Suprapubic skin (tissue), 4 donors: ENCODE results near the gene OPTN. TPM values are rescaled to one million over a fixed set of nuclear protein-coding genes. Genes with fewer than 3 reads are reported as not detected.

Source experiments
- DNase-seq, 2 donors: peaks; one replicate each; pipeline ENCODE4 v3.0.0-alpha.2; 2019; ENCODE audit warnings: low spot score in 2 of 2
- H3K27ac ChIP-seq: fragments of 200-600 bp; sonication (generic); one replicate; pipeline ENCODE4 v1.5.1; 2019
- H3K27me3 ChIP-seq: fragments of 200-600 bp; sonication (generic); one replicate; pipeline ENCODE4 v1.5.1; 2019
- H3K36me3 ChIP-seq: fragments of 200-600 bp; sonication (generic); one replicate; pipeline ENCODE4 v1.5.1; 2019
- H3K4me1 ChIP-seq: fragments of 200-600 bp; sonication (generic); one replicate; pipeline ENCODE4 v1.5.1; 2019
- H3K4me3 ChIP-seq: fragments of 200-600 bp; sonication (generic); one replicate; pipeline ENCODE4 v1.5.1; 2019; ENCODE audit warnings: mild to moderate bottlenecking
- H3K9me3 ChIP-seq: fragments of 200-600 bp; sonication (generic); one replicate; pipeline ENCODE4 v1.5.1; 2019
- EP300 ChIP-seq: sonication (generic); formaldehyde crosslinking; IDR thresholded peaks from one replicate; pipeline ENCODE4 v1.6.1; 2017; ENCODE audit warnings: antibody characterized with exemption
- POLR2A ChIP-seq, 2 donors: fragments of 450-650 bp; IDR thresholded peaks; one replicate each; pipeline ENCODE4 v1.6.1; 2017; ENCODE audit warnings: antibody characterized with exemption in 2 of 2, mild to moderate bottlenecking in 2 of 2, moderate library complexity in 2 of 2
- POLR2AphosphoS5 ChIP-seq, 3 donors: sonication (generic); formaldehyde crosslinking; IDR thresholded peaks; one replicate each; pipeline ENCODE4 v1.6.1; 2017; ENCODE audit warnings: antibody characterized with exemption in 3 of 3
- WGBS: methylation state at CpG from one replicate; pipeline ENCODE4 v1.1.5; 2018; 5-methylcytosine and 5-hydroxymethylcytosine counted together
- total RNA-seq, 4 donors: library from RNA; depleted of rRNA; stranded (reverse); fragments of >200 nt; gene quantifications; one replicate each; pipeline ENCODE4 v1.1.0, GENCODE V29; 2016
- TF ChIP-seq, protein P1 (sequence below), 2 donors: fragments of 200-600 bp in 1 of 2; fragments of 450-650 bp in 1 of 2; sonication (generic) in 1 of 2; IDR thresholded peaks; one replicate each; pipeline ENCODE4 v1.5.1; 2016 to 2019; ENCODE audit warnings: antibody characterized with exemption in 2 of 2, mild to moderate bottlenecking in 1 of 2, moderate library complexity in 1 of 2

The OPTN gene
- total RNA-seq, 4 donors from 2014 or later = 43.7 to 75.6 (median 62.5) TPM

DNA sequence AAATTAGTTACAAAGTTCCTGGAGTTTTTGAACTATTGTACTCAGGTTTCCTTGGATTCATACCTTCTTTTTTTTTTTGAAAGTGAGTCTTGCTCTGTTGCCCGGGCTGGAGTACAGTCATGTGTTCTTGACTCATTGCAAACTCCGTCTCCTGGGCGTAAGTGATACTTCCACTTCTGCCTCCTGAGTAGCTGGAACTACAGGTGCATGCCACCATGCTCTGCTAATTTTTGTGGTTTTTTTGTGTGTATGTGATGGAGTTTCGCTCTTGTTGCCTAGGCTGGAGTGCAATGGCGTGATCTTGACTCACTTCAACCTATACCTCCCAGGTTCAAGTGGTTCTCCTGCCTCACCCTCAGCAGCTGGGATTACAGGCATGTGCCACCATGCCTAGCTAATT lies 83.7 kb downstream of the OPTN start:
- Histone ChIP-seq H3K4me3 (no peak overlapping the region), H3K9me3 (no peaks in the 10 kb centered on the region), H3K27me3 (no peaks in the 10 kb centered on the region), H3K36me3 (no peaks in the 10 kb centered on the region), H3K27ac (no peak overlapping the region), H3K4me1 (no peaks in the 10 kb centered on the region)
- WGBS = 94% methylated on average over 5 of the region's 5 CpGs
- TF ChIP-seq POLR2AphosphoS5 (IDR thresholded peaks at IDR 0.05) (no peak), POLR2A (IDR thresholded peaks at IDR 0.05) (no peak), EP300 (no peak)
- TF ChIP-seq, protein P1, sequence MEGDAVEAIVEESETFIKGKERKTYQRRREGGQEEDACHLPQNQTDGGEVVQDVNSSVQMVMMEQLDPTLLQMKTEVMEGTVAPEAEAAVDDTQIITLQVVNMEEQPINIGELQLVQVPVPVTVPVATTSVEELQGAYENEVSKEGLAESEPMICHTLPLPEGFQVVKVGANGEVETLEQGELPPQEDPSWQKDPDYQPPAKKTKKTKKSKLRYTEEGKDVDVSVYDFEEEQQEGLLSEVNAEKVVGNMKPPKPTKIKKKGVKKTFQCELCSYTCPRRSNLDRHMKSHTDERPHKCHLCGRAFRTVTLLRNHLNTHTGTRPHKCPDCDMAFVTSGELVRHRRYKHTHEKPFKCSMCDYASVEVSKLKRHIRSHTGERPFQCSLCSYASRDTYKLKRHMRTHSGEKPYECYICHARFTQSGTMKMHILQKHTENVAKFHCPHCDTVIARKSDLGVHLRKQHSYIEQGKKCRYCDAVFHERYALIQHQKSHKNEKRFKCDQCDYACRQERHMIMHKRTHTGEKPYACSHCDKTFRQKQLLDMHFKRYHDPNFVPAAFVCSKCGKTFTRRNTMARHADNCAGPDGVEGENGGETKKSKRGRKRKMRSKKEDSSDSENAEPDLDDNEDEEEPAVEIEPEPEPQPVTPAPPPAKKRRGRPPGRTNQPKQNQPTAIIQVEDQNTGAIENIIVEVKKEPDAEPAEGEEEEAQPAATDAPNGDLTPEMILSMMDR (IDR thresholded peaks at IDR 0.05) = no peak
- DNase-seq = no peak

- H3K4me3 ChIP-seq = no peak overlapping the region
- no peaks in the 10 kb centered on the region for H3K27me3 ChIP-seq
- H3K4me1 ChIP-seq = no peaks in the 10 kb centered on the region
- DNase-seq = no peak
- WGBS = 95% methylated on average over 2 of the region's 2 CpGs
- H3K36me3 ChIP-seq = no peaks in the 10 kb centered on the region
- TF ChIP-seq, protein P1 (IDR thresholded peaks at IDR 0.05) = no peak
- TF ChIP-seq POLR2A (IDR thresholded peaks at IDR 0.05) (no peak), POLR2AphosphoS5 (IDR thresholded peaks at IDR 0.05) (no peak), EP300 (no peak)
- H3K27ac ChIP-seq = no peak overlapping the region
- H3K9me3 ChIP-seq = no peaks in the 10 kb centered on the region
Measured at GRCh38 chr10:13184276-13184675, 84.3 kb downstream of the OPTN start.

- TF ChIP-seq POLR2AphosphoS5 (IDR thresholded peaks at IDR 0.05) (no peak), POLR2A (IDR thresholded peaks at IDR 0.05) (no peak), EP300 (no peak)
- TF ChIP-seq, protein P1 (IDR thresholded peaks at IDR 0.05) = no peak
- Histone ChIP-seq H3K4me1 (no peaks in the 10 kb centered on the region), H3K9me3 (no peaks in the 10 kb centered on the region), H3K27me3 (no peaks in the 10 kb centered on the region), H3K27ac (no peak overlapping the region), H3K4me3 (no peak overlapping the region), H3K36me3 (no peaks in the 10 kb centered on the region)
- WGBS = 75% methylated on average over 4 of the region's 5 CpGs
- DNase-seq = no peak
Measured at GRCh38 chr10:13184730-13185514, 85.0 kb downstream of the OPTN start.

DNA sequence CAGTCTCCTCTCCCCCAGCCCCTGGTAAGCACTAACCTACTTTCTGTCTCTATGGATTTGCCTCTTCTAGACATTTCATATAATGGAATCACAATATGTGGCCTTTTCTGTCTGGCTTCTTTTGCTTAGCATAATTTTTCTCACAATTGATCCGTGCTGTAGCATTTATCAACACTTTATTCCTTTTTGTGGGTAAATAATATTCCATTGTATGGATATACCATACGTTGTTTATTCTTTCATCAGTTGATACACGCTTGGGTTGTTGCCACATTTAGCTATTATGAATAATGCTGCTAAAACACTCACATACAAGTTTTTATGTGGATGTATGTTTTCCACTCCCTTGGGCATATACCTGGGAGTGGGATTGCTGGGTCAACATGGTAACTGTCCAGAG lies 87.2 kb downstream of the OPTN start:
- TF ChIP-seq, protein P1 (IDR thresholded peaks at IDR 0.05) = no peak
- TF ChIP-seq POLR2A (IDR thresholded peaks at IDR 0.05) (no peak), EP300 (no peak), POLR2AphosphoS5 (IDR thresholded peaks at IDR 0.05) (no peak)
- WGBS = 96% methylated on average over 3 of the region's 3 CpGs
- Histone ChIP-seq H3K4me3 (no peak overlapping the region), H3K4me1 (no peaks in the 10 kb centered on the region), H3K9me3 (no peaks in the 10 kb centered on the region), H3K27me3 (no peaks in the 10 kb centered on the region), H3K36me3 (no peaks in the 10 kb centered on the region), H3K27ac (no peak overlapping the region)
- DNase-seq = no peak

Other genes with a start within 250 kb of the OPTN start
- 100 to 1,000 TPM in 1 of 4 donors, 10 to 100 TPM in 3; 31.3 to 124 (median 60.2) TPM for gene CCDC3, start 98.5 kb upstream of the OPTN start, total RNA-seq
- 1 to 10 TPM in 3 of 4 donors, under 1 TPM in 1; 0.36 to 1.7 (median 1.2) TPM for gene MCM10, start 61.4 kb downstream of the OPTN start, total RNA-seq
- not detected for gene UCMA, start 134.2 kb downstream of the OPTN start, total RNA-seq
- 10 to 100 TPM; 10.5 to 22.2 (median 13.3) TPM for gene PHYH, start 199.9 kb downstream of the OPTN start, total RNA-seq
- 10 to 100 TPM; 23.1 to 31.6 (median 25.4) TPM for gene SEPHS1, start 248.1 kb downstream of the OPTN start, total RNA-seq